Left renal cortex interstitium (tissue), 4 donors: ENCODE measurements around the gene NFYC. TPM values are rescaled to one million over a fixed set of nuclear protein-coding genes. Genes with fewer than 3 reads are reported as not detected.

ENCODE experiments used
- DNase-seq, 4 donors: peaks; one replicate each; pipeline ENCODE4 v3.0.0-alpha.2; 2013; ENCODE audit warnings: low read depth in 4 of 4, low spot score in 2 of 4, missing footprints in 1 of 4
- polyA plus RNA-seq, 4 donors: library from polyadenylated mRNA; unstranded; fragments of 120-200 nt; gene quantifications; one replicate each; pipeline ENCODE4 v1.2.1, GENCODE V29; 2013; ENCODE audit not compliant: insufficient read length in 4 of 4

The NFYC gene
- 100 to 1,000 TPM in 2 of 4 donors, 10 to 100 TPM in 2; 89.7 to 121 (median 98.4) TPM for polyA plus RNA-seq

DNA sequence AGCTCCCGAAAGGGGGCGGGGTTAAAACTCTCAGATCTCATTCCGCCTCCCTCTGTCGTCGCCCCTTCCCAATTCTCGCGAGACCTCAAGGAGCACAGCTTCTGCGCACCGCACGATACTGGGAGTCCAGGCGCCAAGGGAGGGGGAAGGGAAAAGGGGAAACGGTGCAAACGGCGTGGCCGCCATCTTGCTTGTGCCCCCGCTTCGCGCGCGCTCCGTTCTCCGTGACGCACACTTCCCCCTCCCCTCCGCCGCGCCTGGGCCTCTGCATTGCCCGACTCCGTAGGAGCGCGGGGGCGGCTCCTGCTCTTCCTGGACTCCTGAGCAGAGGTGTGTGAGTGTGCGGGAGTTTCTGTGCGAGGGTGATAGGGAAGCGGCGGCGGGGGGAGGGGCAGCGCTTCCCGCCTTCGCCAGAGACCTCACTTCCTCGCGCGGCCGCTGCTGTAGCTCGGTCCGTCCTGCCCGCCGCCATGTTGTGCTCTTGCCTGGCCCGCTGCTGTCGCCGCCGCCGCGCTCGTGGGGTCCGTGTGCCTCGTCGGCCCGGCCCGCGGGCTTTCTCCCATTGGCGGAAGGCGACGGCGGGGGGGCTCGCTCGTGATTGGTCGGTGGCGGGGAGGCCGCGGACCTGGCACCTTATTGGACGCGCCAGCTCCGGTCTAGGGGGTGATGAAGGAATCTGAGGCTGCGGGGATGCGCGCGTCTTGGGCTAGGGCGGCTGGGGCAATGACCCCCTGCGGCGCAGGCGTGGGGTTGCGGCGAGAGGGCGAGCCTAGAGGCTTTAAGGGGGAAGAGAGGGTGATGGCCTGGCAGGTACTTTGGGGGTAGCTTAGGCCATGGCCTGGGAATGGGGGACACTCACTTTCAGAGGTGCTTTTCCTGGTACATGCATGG is at the start of gene NFYC:
NFYC (plus strand) TSS at position 167 of the 891 bp plus-strand sequence. CDS start 47,140 bp downstream, outside the sequence.
- peak; percentile 93 to 100 (median 97) for DNase-seq

- no peak for DNase-seq
Measured at GRCh38 chr1:40645118-40645680, 46.3 kb upstream of the NFYC start.

GRCh38 chr1:40646315-40646714 is 45.2 kb upstream of the NFYC start:
- DNase-seq: no peak

DNA sequence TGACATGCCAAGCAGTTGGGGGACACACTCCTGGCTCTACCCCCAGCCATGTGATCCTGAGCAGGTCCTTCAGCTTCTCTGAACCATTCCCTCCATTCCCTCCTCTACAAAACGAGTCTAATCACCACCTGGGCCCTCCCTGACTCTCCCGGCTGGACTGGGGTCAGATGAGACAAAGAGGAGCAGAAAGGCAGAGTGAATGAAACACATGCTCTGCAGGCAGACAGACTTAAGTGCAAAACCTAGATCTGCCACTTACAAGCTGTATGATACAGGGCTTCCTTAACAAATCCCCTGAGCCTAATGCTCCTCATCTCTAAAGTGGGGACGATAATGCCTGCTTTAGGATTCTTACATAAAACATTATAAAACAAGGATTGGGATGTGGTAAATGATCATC is 43.3 kb upstream of the NFYC start:
- no peak for DNase-seq

DNA sequence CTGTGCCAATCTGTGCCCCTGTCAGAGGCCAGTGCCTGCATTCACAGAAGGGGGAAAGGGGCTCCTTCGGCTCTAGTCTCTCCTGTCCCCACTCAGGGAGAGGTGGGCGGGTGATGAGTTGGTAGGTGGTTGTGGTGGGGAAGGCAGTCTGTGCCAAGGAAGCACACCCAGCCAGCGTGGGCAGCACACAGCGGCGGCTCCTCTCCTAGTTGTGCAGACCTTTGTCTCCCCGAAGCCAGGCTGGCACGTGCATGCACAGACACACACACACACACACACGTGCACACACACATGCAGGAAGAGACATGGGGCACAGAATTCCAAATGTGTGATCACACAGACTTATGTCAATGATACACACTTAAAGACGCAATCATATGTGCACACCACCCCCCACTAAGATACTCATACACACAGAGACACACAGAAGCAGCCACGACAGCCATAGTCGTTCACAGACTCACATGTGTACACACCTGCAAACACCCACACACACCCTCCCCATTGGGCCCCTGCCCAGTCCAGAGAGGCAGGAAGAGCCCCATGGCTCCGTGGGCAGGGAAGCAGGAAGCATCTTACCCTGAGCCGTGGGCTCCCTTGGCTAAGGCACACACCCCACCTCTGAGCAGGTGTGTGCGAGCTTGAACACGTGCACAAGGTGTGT is 42.4 kb upstream of the NFYC start:
- DNase-seq: no peak

DNA sequence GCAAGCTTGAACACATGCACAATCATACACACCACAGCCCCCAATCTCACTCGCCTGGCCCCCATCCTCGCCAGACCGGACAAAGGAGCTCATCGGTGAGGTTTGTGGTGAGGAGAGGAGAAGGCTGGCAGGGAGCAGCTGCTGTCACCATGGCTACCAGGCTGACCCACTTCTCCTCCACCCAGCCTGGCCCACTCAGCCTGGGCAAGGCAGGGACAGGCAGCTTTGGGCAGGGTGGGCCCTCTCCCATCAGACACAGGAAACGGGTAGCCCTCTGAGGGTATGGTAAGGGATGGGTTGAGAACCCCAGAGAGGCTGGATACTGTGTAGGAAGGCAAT is 41.9 kb upstream of the NFYC start:
- DNase-seq: no peak

DNA sequence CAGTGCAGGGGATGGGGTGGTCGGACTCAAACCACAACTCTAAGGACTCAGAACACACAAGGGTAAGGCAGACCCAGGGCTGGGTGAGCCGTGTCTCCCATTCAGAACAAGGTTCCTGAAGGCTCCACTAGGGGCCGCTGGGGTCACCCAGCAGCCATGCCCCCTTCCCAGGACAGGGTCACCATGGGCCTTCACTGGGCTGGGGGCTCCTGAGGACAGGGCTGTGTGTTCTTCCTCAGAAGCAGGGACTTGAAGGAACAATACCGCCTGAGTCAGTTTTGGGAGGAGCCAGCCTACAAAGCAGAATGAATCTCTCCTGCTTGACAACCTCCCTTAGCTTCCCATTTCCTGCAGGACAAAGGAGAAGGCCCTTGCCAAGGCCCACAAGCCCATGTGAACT is 41.4 kb upstream of the NFYC start:
- no peak for DNase-seq

GRCh38 chr1:40651138-40651857 is 40.2 kb upstream of the NFYC start:
- no peak for DNase-seq

- DNase-seq: no peak
Measured at GRCh38 chr1:40652468-40652867, 39.0 kb upstream of the NFYC start.

GRCh38 chr1:40652979-40653378 is 38.5 kb upstream of the NFYC start:
- DNase-seq: no peak

DNA sequence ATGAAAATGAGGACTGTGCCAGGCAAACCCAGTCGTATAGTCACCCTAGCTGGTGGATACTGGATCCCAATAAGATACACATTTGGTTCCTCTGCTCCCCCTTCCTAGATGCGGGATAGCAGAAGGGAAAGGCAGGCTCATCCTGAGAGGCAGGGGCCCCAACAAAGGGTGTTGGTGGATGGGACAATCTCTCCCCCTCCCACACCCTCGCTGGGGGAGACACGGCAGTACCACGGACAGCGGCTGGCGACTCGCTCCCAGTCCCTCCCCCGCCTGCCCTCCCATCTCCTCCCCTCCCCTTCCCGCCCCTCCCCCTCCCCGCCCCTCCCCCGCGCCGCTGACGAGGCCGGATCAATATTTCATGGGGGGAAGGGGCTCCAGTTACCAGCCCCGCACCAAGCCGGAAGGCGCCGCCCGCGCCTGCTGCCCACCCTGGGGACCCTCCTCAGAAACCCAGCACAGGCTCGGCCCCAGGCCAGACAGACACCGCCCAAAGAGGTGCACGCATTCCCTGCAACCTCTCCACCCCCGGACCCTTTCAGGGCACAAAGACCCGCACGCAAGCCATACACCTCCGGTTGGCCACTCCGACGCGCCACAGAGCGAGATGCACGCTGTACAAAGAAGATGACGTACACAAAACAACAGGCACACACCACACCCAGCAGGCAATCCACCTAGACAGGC is 37.5 kb upstream of the NFYC start:
- DNase-seq: no peak

GRCh38 chr1:40657046-40657445 is 34.5 kb upstream of the NFYC start:
- DNase-seq: no peak

DNA sequence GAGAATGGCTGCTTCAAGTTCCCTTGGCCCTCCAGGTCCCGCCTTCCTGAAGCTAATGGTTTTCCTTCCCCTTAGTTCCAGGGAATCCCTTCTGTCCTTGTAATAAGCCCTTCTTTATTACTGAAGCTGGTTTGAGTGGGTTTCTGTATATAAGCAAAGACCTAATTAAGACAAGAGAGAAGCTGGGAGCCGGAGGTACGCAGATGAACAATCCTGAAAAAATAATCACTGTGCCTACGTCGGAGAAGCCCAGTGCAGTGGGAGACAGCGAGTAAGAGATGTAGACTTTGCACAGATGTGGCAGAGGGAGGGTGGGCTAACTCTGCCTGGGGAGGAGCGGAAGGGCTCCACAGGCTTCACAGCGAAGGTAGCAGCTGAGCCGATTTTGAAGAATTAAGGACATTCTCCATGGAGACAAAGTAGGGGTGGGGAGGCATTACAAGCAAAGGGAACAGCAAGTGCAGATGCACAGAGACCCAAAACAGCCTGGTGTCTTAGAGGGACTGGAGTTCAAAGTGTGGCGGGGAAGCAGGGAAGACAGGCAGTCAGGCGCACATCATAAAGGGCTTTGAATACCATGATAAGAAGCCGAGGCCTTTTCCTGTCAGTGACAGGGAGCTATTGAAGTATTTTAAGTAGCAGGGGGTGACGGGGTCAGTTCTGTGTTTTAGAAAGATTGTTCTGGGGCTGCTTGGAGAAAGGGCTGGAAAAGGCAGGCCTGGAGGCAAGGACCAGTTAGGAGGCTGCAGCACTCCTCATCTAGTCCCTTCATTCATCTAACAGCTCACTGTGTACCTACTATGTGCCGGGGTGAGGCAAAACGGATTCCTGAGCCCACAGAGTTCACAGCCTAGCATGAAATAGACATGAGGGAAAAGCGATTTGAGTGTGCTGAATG is 32.5 kb upstream of the NFYC start:
- no peak for DNase-seq

GRCh38 chr1:40659649-40659947 is 31.9 kb upstream of the NFYC start:
- no peak for DNase-seq

DNA sequence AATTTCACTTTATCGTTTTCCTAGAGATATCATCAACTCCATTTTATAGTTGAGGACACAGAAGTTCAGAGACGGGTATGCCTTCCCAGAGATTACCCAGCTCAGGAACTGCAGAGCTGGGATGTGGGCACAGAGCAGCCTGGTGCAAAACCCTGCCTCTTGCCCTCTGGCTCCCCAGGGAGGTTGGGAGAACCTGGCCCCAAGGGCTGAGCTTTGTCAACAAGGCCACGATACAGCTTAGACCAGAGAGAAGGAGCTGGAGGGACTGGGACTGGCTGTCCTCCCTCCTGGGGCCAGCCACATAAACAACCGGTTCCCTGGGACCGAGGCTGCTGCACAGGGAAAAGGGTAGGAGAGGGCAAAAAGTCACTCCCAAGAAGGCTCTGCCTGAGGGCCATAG is 29.8 kb upstream of the NFYC start:
- no peak for DNase-seq

DNA sequence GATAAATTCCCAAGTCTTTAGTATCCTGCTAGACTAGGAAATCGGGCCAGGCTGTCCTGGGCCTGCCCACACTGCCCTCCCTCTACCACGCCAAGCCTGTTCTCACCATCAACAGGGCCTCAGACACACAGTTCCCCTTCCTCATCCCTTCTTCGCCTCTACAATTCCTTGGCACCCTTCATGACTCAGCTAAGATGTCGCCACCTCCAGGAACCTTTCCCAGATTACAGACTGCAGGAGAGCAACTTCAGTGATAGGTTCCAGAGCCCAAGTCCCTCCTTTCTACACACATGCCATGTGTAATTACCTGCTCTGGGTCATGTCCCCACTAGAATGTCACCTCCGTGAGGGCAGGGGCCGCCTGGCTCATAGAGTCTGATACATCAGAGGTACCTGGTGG is 29.4 kb upstream of the NFYC start:
- DNase-seq: no peak

GRCh38 chr1:40662864-40663263 is 28.6 kb upstream of the NFYC start:
- DNase-seq: no peak

DNA sequence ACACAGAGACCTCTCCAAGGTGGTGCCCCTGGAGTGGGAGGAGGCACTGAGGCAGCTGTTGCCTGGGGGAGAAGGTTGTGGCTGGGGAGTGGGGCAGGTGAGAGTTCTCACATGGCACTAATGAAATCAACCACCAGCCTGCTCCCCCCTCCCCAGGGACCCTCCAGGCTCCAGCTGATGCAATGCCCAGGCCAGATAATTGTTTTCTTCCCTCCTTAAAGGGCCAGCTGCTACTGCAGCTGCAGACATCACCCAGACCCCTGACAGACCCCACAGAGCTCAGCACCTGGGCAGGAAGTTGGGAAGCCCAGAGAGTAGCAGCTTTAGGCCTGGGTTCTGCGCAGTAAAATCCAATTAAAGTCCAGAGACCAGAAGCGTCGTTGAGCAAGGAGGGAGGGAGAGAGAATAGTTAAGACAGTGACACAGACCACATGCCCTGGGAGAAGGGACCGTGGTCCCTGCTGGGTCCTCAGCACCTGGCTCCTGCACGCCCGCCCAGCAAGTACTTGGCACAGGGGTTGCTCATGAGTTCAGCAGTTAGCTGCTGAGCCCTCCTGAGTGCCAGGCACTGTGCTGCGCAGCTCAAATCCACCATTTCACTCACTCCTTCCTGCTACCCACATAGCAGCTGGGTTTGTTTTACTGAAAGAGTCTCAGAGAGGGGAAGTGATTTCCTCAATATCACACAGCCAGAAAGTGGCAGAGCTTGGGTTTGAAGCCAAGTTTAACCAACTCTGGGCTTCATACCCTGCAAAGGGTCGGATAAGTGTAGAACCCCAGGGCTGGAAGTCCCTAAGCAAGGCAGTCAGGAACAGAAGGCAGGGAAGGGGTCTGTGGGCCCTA is 28.0 kb upstream of the NFYC start:
- DNase-seq: no peak

DNA sequence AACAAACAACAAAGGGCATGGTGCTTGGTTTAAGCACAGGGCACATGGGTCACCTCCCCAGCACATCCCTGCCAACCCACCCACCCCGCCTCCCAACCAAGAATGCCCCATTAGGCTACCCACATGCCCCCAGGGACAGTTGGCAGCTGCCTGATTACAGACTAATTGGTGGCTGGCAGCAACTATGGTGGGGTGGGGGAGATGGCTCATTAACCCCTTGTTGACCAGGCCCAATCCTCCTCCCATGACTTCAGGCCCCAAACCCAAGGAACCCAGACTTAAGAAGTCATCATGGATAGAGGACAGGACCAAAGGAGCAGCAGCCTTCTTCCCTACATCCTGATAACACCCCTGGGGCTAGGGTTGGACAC is 27.4 kb upstream of the NFYC start:
- DNase-seq: no peak
